IMR-90 (cell line): Measurements from ENCODE around the gene MACROD1. TPM values are rescaled to one million over a fixed set of nuclear protein-coding genes. Genes with fewer than 3 reads are reported as not detected.

Source experiments
- ATAC-seq: fragments of 200-7000 bp; cut with Tn5 transposase; 2 replicates; pipeline ENCODE4 v1.9.1; 2020; ENCODE audit warnings: low read depth, mild to moderate bottlenecking, moderate library complexity
- BruUV-seq: library from RNA; stranded (reverse); fragments of 400-500 nt; replicated peaks from 2 replicates; lab custom pipeline; 2021; lab: Mats Ljungman, UMichigan
- CTCF ChIA-PET: fragments of 300-600 bp; formaldehyde crosslinking; extraction: SDS; loops from one replicate; lab custom pipeline; 2021; ENCODE audit warnings: antibody characterized with exemption; lab: Yijun Ruan, JAX
- POLR2A ChIA-PET: fragments of 300-600 bp; sonication (Branson Sonifier 250); formaldehyde crosslinking; loops from one replicate; lab custom pipeline; 2022; ENCODE audit warnings: antibody characterized with exemption; ENCODE audit not compliant: unreplicated experiment; lab: Charles Lee
- DNase-seq: peaks from one replicate; pipeline ENCODE4 v3.0.0; 2013
- H2AFZ ChIP-seq: replicated peaks from 2 replicates; pipeline ENCODE3; 2013; ENCODE audit warnings: low read length, mild to moderate bottlenecking; ENCODE audit not compliant: poor library complexity
- H2AK5ac ChIP-seq: 2 replicates; pipeline ENCODE4 v1.6.1; 2013; ENCODE audit warnings: low read depth, low read length, inconsistent platforms
- H2AK9ac ChIP-seq: replicated peaks from 2 replicates; pipeline ENCODE3; 2013; ENCODE audit warnings: mild to moderate bottlenecking, low read depth, low read length, moderate library complexity; ENCODE audit not compliant: poor library complexity
- H2BK120ac ChIP-seq: 2 replicates; pipeline ENCODE4 v1.6.1; 2013; ENCODE audit warnings: low read depth, low read length, inconsistent platforms
- H2BK15ac ChIP-seq: 3 replicates; pipeline ENCODE4 v1.6.1; 2013; ENCODE audit warnings: low read depth, low read length, inconsistent platforms
- H2BK20ac ChIP-seq: 2 replicates; pipeline ENCODE4 v1.6.1; 2013; ENCODE audit warnings: low read depth, mild to moderate bottlenecking, inconsistent platforms, low read length, moderate library complexity
- H2BK5ac ChIP-seq: 2 replicates; pipeline ENCODE4 v1.6.1; 2013; ENCODE audit warnings: mild to moderate bottlenecking, low read depth, low read length, inconsistent platforms; ENCODE audit not compliant: poor library complexity, severe bottlenecking
- H3K14ac ChIP-seq: replicated peaks from 2 replicates; pipeline ENCODE4 v1.6.1; 2013; ENCODE audit warnings: low read depth, low read length, inconsistent platforms
- H3K18ac ChIP-seq: 2 replicates; pipeline ENCODE4 v1.6.1; 2013; ENCODE audit warnings: low read depth, low read length, control low read depth
- H3K23ac ChIP-seq: 2 replicates; pipeline ENCODE4 v1.6.1; 2013; ENCODE audit warnings: low read depth, low read length, inconsistent platforms
- H3K27ac ChIP-seq: 2 replicates; pipeline ENCODE4 v1.5.1; 2013; ENCODE audit warnings: mild to moderate bottlenecking, control low read depth, low read length; ENCODE audit not compliant: insufficient read depth
- H3K27me3 ChIP-seq: 2 replicates; pipeline ENCODE4 v1.6.1; 2013; ENCODE audit warnings: low read length; ENCODE audit not compliant: control insufficient read depth, insufficient read depth
- H3K36me3 ChIP-seq: 2 replicates; pipeline ENCODE4 v1.6.1; 2013; ENCODE audit warnings: low read length, mixed read lengths; ENCODE audit not compliant: control insufficient read depth, insufficient read depth
- H3K4ac ChIP-seq: 2 replicates; pipeline ENCODE4 v1.6.1; 2013; ENCODE audit warnings: low read depth, low read length, inconsistent platforms
- H3K4me1 ChIP-seq: 2 replicates; pipeline ENCODE4 v1.6.1; 2013; ENCODE audit warnings: low read length, mixed read lengths; ENCODE audit not compliant: control insufficient read depth, insufficient read depth
- H3K4me2 ChIP-seq: 2 replicates; pipeline ENCODE4 v1.6.1; 2013; ENCODE audit warnings: low read depth, mild to moderate bottlenecking, control low read depth, low read length, moderate library complexity
- H3K4me3 ChIP-seq: 2 replicates; pipeline ENCODE4 v1.5.1; 2013; ENCODE audit warnings: low read depth, mild to moderate bottlenecking, control low read depth, low read length, moderate library complexity; ENCODE audit not compliant: insufficient read depth
- H3K56ac ChIP-seq: 2 replicates; pipeline ENCODE4 v1.6.1; 2013; ENCODE audit warnings: low read length, inconsistent platforms; ENCODE audit not compliant: insufficient read depth; ENCODE audit errors: extremely low read depth
- H3K79me1 ChIP-seq, 2 experiments: 2 replicates each; pipeline ENCODE4 v1.6.1; 2013; ENCODE audit warnings: low read length in 2 of 2, inconsistent platforms in 1 of 2, low read depth in 1 of 2
- H3K9ac ChIP-seq: 2 replicates; pipeline ENCODE4 v1.6.1; 2013; ENCODE audit warnings: low read depth, low read length, control low read depth
- H3K9me1 ChIP-seq: 2 replicates; pipeline ENCODE4 v1.6.1; 2013; ENCODE audit warnings: low read length, inconsistent platforms; ENCODE audit not compliant: insufficient read depth
- H3K9me3 ChIP-seq: 2 replicates; pipeline ENCODE4 v1.6.1; 2013; ENCODE audit warnings: low read length; ENCODE audit not compliant: control insufficient read depth, insufficient read depth
- H4K20me1 ChIP-seq: 2 replicates; pipeline ENCODE4 v1.6.1; 2013; ENCODE audit warnings: low read length, inconsistent platforms; ENCODE audit not compliant: insufficient read depth
- H4K5ac ChIP-seq: 2 replicates; pipeline ENCODE4 v1.6.1; 2013; ENCODE audit warnings: mild to moderate bottlenecking, low read depth, low read length, control low read depth
- H4K8ac ChIP-seq, 2 experiments: 2 replicates each; pipeline ENCODE4 v1.6.1; 2013; ENCODE audit warnings: low read depth in 2 of 2, low read length in 2 of 2, control low read depth in 1 of 2, inconsistent platforms in 1 of 2
- H4K91ac ChIP-seq: 2 replicates; pipeline ENCODE4 v1.6.1; 2013; ENCODE audit warnings: low read depth, low read length, inconsistent platforms; ENCODE audit not compliant: insufficient read depth
- CEBPB ChIP-seq: IDR thresholded peaks from 2 replicates; pipeline ENCODE4 v1.6.1; 2012; ENCODE audit warnings: low read depth, low read length, improper control_type of control experiment
- WGBS, 2 experiments: methylation state at CpG; one replicate each; pipeline versions ENCODE4 v1.1.5 to v1.1.7; 2013; ENCODE audit warnings: missing lambda C conversion rate in 2 of 2; ENCODE audit not compliant: insufficient read length in 1 of 2; ENCODE audit errors: extremely low coverage in 2 of 2; 5-methylcytosine and 5-hydroxymethylcytosine counted together
- dilution Hi-C: fragments of 300-500 bp; cut with HindIII; formaldehyde crosslinking; loops from one replicate; pipeline ENCODE4 v1.14.3; 2018; ENCODE audit warnings: low sequenced_read_pairs; ENCODE audit not compliant: unreplicated experiment
- in situ Hi-C: fragments of 300-500 bp; cut with MboI; formaldehyde crosslinking; loops from 3 replicates; pipeline ENCODE4 v1.14.3; 2019; ENCODE audit warnings: low sequenced_read_pairs, inconsistent platforms, mixed read lengths
- intact Hi-C: fragments of 100-400 bp; cut with micrococcal nuclease; formaldehyde crosslinking; loops from 2 replicates; pipeline ENCODE4 v1.10.0; 2022
- polyA plus RNA-seq, 3 experiments: library from polyadenylated mRNA; depleted of rRNA; stranded (reverse); fragments of >200 nt; gene quantifications; 2 replicates each; pipeline ENCODE4 v1.2.3, GENCODE V29; 2012; ENCODE audit warnings: low replicate concordance in 1 of 3
- total RNA-seq: library from RNA; depleted of rRNA; stranded (reverse); fragments of >200 nt; gene quantifications from 2 replicates; pipeline ENCODE4 v1.2.3, GENCODE V29; 2012
- TF ChIP-seq, protein P1 (sequence below): fragments of 150-350 bp; IDR thresholded peaks from 2 replicates; pipeline ENCODE4 v1.6.1; 2016; ENCODE audit warnings: low read depth, mild to moderate bottlenecking, low read length, moderate library complexity, borderline replicate concordance

The MACROD1 gene
- total and polyA plus RNA-seq, 2 of the 4 experiments (the other 2 are of a cell fraction) = 2.5 to 9.3 TPM

GRCh38 chr11:64034411-64034811 lies 131.5 kb downstream of the MACROD1 start:
- no peak overlapping the region for H3K4ac ChIP-seq
- no peak overlapping the region for H2BK15ac ChIP-seq
- H3K18ac ChIP-seq = no peak overlapping the region
- H4K8ac ChIP-seq = no peak overlapping the region
- ChIA-PET POLR2A (no interaction called here), CTCF (no interaction called here)
- H4K5ac ChIP-seq = no peak overlapping the region
- no peak overlapping the region for H2AK5ac ChIP-seq
- H2BK120ac ChIP-seq = no peak overlapping the region
- no peak overlapping the region for H3K23ac ChIP-seq
- no peaks in the 10 kb centered on the region for H3K79me1 ChIP-seq
- H2BK5ac ChIP-seq = no peak overlapping the region
- H3K4me2 ChIP-seq = no peak overlapping the region
- H3K14ac ChIP-seq = no peak overlapping the region
- BruUV-seq = no TSS peak
- H3K36me3 ChIP-seq = no peaks in the 10 kb centered on the region
- H4K91ac ChIP-seq = no peak overlapping the region
- H2AK9ac ChIP-seq = no peak overlapping the region
- intact Hi-C loops (no loop called here), in situ Hi-C loops (no loop called here), dilution Hi-C loops (no loop called here)
- peaks cover 8% of the 10 kb centered on the region; the same call in 1 of the 2 replicates for H3K4me1 ChIP-seq
- no peak overlapping the region for H3K27ac ChIP-seq
- H3K4me3 ChIP-seq = no peak overlapping the region
- TF ChIP-seq CEBPB = no peak
- TF ChIP-seq, protein P1, sequence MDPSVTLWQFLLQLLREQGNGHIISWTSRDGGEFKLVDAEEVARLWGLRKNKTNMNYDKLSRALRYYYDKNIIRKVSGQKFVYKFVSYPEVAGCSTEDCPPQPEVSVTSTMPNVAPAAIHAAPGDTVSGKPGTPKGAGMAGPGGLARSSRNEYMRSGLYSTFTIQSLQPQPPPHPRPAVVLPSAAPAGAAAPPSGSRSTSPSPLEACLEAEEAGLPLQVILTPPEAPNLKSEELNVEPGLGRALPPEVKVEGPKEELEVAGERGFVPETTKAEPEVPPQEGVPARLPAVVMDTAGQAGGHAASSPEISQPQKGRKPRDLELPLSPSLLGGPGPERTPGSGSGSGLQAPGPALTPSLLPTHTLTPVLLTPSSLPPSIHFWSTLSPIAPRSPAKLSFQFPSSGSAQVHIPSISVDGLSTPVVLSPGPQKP = no peak
- 100% methylated on average over 1 of the region's 9 CpGs; no CpG with 5 or more reads in 1 of the 2 experiments for WGBS, 2 experiments
- peaks cover 3% of the 10 kb centered on the region; the same call in 1 of the 2 replicates for H3K9me1 ChIP-seq
- H3K9me3 ChIP-seq = no peaks in the 10 kb centered on the region
- H2AFZ ChIP-seq = no peak overlapping the region
- H4K20me1 ChIP-seq = peaks cover 6% of the 10 kb centered on the region; the same call in 1 of the 2 replicates
- H3K56ac ChIP-seq = no peak overlapping the region
- no peak for ATAC-seq
- peaks cover 12% of the 10 kb centered on the region for H3K27me3 ChIP-seq
- H3K9ac ChIP-seq = no peak overlapping the region
- H2BK20ac ChIP-seq = no peak overlapping the region
- no peak for DNase-seq
